Neuron (in vitro differentiated cells): ENCODE measurements around the gene KIF6.
A peak's percentile ranks its signal among the peaks of the same experiment; 100 is the strongest.
"Not testable (repeated sequence)": the region's sequence is repeated elsewhere in the genome, so short reads cannot be mapped to it uniquely, and the experiment has no call there.

ENCODE experiments used
- H2AFZ ChIP-seq: one replicate; pipeline ENCODE4 v1.6.1; 2013; ENCODE audit warnings: low read depth, mild to moderate bottlenecking, inconsistent platforms, low read length, moderate library complexity
- H3K27me3 ChIP-seq: one replicate; pipeline ENCODE4 v1.6.1; 2013; ENCODE audit warnings: low read length; ENCODE audit not compliant: insufficient read depth
- H3K36me3 ChIP-seq: one replicate; pipeline ENCODE4 v1.6.1; 2013; ENCODE audit warnings: low read length; ENCODE audit not compliant: insufficient read depth
- H3K4me1 ChIP-seq: one replicate; pipeline ENCODE4 v1.6.1; 2013; ENCODE audit warnings: low read length; ENCODE audit not compliant: insufficient read depth
- H3K4me3 ChIP-seq: 2 replicates; pipeline ENCODE4 v1.5.1; 2013; ENCODE audit warnings: mild to moderate bottlenecking, low read length, moderate library complexity
- H3K9me3 ChIP-seq: one replicate; pipeline ENCODE4 v1.6.1; 2013; ENCODE audit warnings: low read length

The KIF6 gene

DNA sequence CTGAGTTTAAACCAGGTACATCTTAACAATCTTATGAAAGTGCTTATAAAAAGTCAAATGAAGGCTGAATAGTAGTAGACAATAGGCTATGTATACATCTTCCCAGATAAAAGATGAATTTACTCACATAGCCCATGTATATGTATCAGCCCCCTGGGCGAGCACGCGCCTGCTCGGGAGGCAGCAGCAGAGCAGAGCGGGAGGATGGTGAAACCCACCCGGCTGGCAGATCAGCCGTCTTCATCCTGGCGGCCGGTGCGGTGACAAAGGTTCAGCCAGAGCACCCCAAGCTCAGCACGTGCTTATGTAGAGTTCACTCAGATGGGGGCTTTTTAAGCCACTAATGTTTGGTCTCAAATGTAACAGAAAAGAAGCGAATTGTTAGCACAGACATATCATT, 184.8 kb downstream of the KIF6 start:
- Histone ChIP-seq H3K4me1 (no peaks in the 10 kb centered on the region), H3K9me3 (no peaks in the 10 kb centered on the region), H2AFZ (no peak overlapping the region), H3K27me3 (no peaks in the 10 kb centered on the region), H3K4me3 (no peak overlapping the region), H3K36me3 (no peaks in the 10 kb centered on the region)

GRCh38 chr6:39530201-39530759, 194.9 kb downstream of the KIF6 start:
- H3K9me3 ChIP-seq = no peaks in the 10 kb centered on the region
- H3K36me3 ChIP-seq = no peaks in the 10 kb centered on the region
- no peak overlapping the region for H2AFZ ChIP-seq
- H3K4me3 ChIP-seq = no peak overlapping the region
- peaks cover 3% of the 10 kb centered on the region for H3K27me3 ChIP-seq
- no peaks in the 10 kb centered on the region for H3K4me1 ChIP-seq

GRCh38 chr6:39527792-39528564, 197.2 kb downstream of the KIF6 start:
- no peaks in the 10 kb centered on the region for H3K36me3 ChIP-seq
- no peaks in the 10 kb centered on the region for H3K4me1 ChIP-seq
- H3K9me3 ChIP-seq = no peaks in the 10 kb centered on the region
- peaks cover 5% of the 10 kb centered on the region for H3K27me3 ChIP-seq
- H3K4me3 ChIP-seq = no peak overlapping the region
- H2AFZ ChIP-seq = no peak overlapping the region

GRCh38 chr6:39524007-39524406, 201.2 kb downstream of the KIF6 start:
- Histone ChIP-seq H3K36me3 (no peaks in the 10 kb centered on the region), H3K9me3 (no peaks in the 10 kb centered on the region), H2AFZ (no peak overlapping the region), H3K4me1 (no peaks in the 10 kb centered on the region), H3K27me3 (peaks cover 5% of the 10 kb centered on the region), H3K4me3 (no peak overlapping the region)

DNA sequence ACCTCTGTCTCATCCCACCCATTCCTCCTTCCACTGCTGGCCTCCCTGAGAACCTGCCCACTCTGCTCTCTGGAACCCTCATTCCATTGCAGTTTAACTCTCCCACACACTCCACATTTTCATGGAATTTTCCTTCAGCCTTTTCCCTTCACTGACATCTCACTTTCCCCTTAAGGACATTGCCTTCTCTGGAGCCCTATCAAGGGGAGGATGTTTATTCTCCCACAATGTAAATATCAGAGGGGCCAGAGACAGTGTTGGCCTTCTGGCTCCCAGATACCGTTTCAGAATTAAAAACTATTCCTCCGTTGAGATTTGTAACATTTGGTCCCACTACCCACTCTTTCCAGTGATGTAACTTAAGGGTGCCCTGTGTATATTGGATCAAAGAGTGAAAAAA, 203.2 kb downstream of the KIF6 start:
- H3K9me3 ChIP-seq = no peaks in the 10 kb centered on the region
- H2AFZ ChIP-seq = no peak overlapping the region
- no peaks in the 10 kb centered on the region for H3K4me1 ChIP-seq
- no peaks in the 10 kb centered on the region for H3K36me3 ChIP-seq
- H3K4me3 ChIP-seq = no peak overlapping the region
- peaks cover 5% of the 10 kb centered on the region for H3K27me3 ChIP-seq

DNA sequence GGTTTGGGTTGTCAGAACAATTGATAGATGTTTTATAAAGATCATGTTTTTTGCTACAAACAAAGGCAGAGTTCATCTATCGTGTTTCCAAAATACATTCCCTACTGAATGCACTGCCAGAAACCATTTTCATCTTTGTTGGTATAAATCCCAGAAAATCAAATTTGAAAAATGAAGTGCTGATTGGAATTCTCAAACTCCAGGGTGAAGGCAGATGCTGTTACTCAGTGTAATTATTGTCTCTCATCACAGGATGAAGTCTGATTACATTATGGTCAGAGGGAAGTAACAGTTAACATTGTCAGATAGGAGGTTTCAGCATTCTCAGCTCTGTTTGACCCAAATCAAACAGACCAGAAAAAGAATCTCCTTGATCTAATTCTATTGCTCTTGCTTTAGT, 204.3 kb downstream of the KIF6 start:
- Histone ChIP-seq H2AFZ (no peak overlapping the region), H3K27me3 (peaks cover 2% of the 10 kb centered on the region), H3K4me1 (no peaks in the 10 kb centered on the region), H3K36me3 (no peaks in the 10 kb centered on the region), H3K9me3 (no peaks in the 10 kb centered on the region), H3K4me3 (no peak overlapping the region)

DNA sequence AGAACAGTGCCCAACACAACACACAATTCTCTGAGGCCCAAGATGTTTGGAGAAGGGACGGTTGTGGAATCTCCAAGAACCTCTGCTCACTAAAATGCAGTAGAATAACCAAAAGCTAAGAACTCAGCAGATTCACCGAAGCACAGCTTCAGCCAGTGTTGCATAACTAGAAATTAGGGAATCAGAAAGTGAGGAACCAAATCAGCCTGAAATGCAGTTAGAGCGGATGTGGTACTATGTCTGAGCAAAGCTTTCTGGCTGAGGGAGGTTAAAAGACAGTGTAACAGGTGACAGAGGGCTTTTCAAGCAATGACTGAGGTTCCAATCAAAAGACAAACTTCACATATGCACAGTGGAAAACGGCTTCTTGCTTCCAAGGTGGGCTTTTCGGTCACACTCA, 204.8 kb downstream of the KIF6 start:
- H3K36me3 ChIP-seq = no peaks in the 10 kb centered on the region
- H3K27me3 ChIP-seq = peaks cover 2% of the 10 kb centered on the region
- H3K4me3 ChIP-seq = no peak overlapping the region
- no peak overlapping the region for H2AFZ ChIP-seq
- H3K4me1 ChIP-seq = no peaks in the 10 kb centered on the region
- H3K9me3 ChIP-seq = no peaks in the 10 kb centered on the region

DNA sequence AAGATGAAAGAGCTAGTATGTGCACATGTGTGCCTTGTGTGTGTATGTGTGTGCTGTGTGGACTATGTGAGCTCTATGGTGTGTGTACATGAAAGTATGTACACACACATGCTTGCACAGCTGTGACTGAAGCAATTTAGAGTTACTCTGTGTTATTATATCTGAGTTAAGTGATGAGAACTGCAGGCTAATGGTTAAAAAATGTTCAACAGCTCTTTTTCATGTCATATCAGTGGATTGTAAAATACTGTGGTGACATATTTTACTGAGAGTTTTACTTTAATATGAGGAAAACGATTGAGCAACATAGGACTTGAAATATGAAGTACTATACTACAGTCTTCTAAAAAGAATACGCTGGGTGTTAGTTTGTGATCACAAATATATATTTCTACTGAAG, 207.0 kb downstream of the KIF6 start:
- Histone ChIP-seq H3K27me3 (peaks cover 2% of the 10 kb centered on the region), H3K4me3 (no peak overlapping the region), H3K4me1 (no peaks in the 10 kb centered on the region), H2AFZ (no peak overlapping the region), H3K9me3 (no peaks in the 10 kb centered on the region), H3K36me3 (no peaks in the 10 kb centered on the region)

DNA sequence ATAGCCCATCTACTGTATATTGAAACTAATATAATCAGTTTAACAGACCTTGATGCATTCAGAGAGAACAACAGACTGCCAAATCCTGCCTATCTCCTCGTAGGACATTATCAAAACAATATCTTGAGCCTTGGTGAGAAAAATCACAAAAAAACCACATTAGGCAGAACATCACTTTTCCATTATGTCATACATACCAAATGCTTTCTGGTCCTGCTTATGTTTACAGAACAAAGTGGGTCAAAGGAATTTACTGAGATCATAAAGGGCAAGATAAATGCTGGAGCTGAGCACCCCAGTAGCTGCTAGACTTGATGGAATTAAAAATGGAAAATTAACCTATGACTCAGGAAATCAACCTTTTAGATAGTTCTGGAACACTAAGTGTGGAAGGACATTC, 207.5 kb downstream of the KIF6 start:
- Histone ChIP-seq H3K27me3 (no peaks in the 10 kb centered on the region), H2AFZ (no peak overlapping the region), H3K4me3 (no peak overlapping the region), H3K36me3 (no peaks in the 10 kb centered on the region), H3K9me3 (no peaks in the 10 kb centered on the region), H3K4me1 (no peaks in the 10 kb centered on the region)

- no peaks in the 10 kb centered on the region for H3K9me3 ChIP-seq
- H2AFZ ChIP-seq = no peak overlapping the region
Observed at GRCh38 chr6:39516471-39516870, 208.7 kb downstream of the KIF6 start.

DNA sequence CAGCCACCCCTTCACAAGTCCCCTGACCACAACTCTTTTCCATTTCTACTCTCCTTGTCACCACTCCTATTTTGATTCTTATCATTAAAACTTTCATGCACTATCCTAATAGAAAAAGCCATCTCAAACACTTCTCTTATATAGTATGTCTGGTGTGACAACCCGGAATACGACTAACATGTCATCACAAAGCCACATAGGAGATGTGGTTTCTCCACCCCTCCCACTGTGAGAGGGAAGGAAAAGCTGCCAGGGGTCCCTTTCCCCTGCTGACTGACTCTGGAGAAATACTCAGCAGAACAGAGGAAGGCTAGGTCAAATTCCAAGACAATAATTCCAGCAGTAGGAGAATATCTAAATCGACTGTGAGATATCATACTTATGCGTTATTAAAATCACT, 209.7 kb downstream of the KIF6 start:
- Histone ChIP-seq H3K27me3 (no peaks in the 10 kb centered on the region), H3K36me3 (no peaks in the 10 kb centered on the region), H2AFZ (no peak overlapping the region), H3K4me3 (no peak overlapping the region), H3K9me3 (no peaks in the 10 kb centered on the region), H3K4me1 (no peaks in the 10 kb centered on the region)

More at GRCh38 chr6:39516471-39516870, 208.7 kb downstream of the KIF6 start:
- Histone ChIP-seq H3K36me3 (no peaks in the 10 kb centered on the region), H3K4me3 (no peak overlapping the region), H3K27me3 (no peaks in the 10 kb centered on the region), H3K4me1 (no peaks in the 10 kb centered on the region)

- H3K36me3 ChIP-seq = no peaks in the 10 kb centered on the region
- H2AFZ ChIP-seq = no peak overlapping the region
- H3K27me3 ChIP-seq = no peaks in the 10 kb centered on the region
- no peaks in the 10 kb centered on the region for H3K9me3 ChIP-seq
- no peak overlapping the region for H3K4me3 ChIP-seq
- no peaks in the 10 kb centered on the region for H3K4me1 ChIP-seq
Observed at GRCh38 chr6:39515006-39515405, 210.2 kb downstream of the KIF6 start.

DNA sequence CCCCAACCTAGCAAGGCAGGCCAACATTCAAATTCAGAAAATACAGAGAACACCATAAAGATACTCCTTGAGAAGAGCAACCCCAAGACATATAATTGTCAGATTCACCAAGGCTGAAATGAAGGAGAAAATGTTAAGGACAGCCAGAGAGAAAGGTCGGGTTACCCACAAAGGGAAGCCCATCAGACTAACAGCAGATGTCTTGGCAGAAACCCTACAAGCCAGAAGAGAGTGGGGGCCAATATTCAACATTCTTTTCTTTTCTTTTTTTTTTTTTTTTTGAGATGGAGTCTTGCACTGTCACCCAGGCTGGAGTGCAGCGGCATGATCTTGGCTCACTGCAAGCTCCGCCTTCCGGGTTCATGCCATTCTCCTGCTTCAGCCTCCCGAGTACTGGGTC, 215.4 kb downstream of the KIF6 start:
- H3K4me1 ChIP-seq = peaks cover 10% of the 10 kb centered on the region
- H3K27me3 ChIP-seq, H3K36me3 ChIP-seq, H2AFZ ChIP-seq, H3K9me3 ChIP-seq, H3K4me3 ChIP-seq: not testable (repeated sequence)

DNA sequence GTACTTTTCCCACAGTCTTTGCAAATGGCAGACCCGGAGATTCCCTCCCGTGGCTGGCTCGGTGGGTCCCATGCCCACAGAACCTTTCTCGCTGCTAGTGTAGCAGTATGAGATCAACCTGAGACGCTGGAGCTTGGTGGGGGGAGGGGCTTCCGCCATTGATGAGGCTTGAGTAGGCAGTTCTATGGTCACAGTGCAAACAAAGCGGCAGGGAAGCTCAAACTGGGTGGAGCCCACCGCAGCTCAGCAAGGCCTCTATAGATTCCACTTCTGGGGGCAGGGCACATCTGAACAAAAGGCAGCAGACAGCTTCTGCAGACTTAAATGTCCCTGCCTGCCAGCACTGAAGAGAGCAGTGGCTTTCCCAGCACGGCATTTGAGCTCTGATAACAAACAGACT, 216.7 kb downstream of the KIF6 start:
- no peak overlapping the region for H3K4me3 ChIP-seq
- peaks cover 10% of the 10 kb centered on the region for H3K4me1 ChIP-seq
- no peaks in the 10 kb centered on the region for H3K27me3 ChIP-seq
- no peaks in the 10 kb centered on the region for H3K36me3 ChIP-seq
- no peaks in the 10 kb centered on the region for H3K9me3 ChIP-seq
- H2AFZ ChIP-seq = peak overlapping the region; percentile 76
